Caco-2 (cell line): Measurements from ENCODE around the gene EIF4EBP3. TPM values are rescaled to one million over a fixed set of nuclear protein-coding genes. Genes with fewer than 3 reads are reported as not detected.

ENCODE experiments used
- BruUV-seq: library from RNA; stranded (reverse); fragments of 400-500 nt; replicated peaks from 2 replicates; lab custom pipeline; 2021; lab: Mats Ljungman, UMichigan
- CTCF ChIA-PET: fragments of 300-600 bp; sonication (Branson Sonifier 250); formaldehyde crosslinking; loops from one replicate; lab custom pipeline; 2022; ENCODE audit warnings: antibody characterized with exemption; lab: Charles Lee
- POLR2A ChIA-PET: fragments of 300-600 bp; sonication (Branson Sonifier 250); formaldehyde crosslinking; loops from one replicate; lab custom pipeline; 2022; ENCODE audit warnings: antibody characterized with exemption; lab: Charles Lee
- DNase-seq, 2 experiments: peaks; one replicate each; pipeline versions ENCODE4 v3.0.0 to v3.0.0-alpha.2; 2020 to 2022
- H3K27me3 ChIP-seq: replicated peaks from 2 replicates; pipeline ENCODE4 v1.6.0; 2011; ENCODE audit warnings: low read length; ENCODE audit not compliant: control insufficient read depth, insufficient read depth
- H3K36me3 ChIP-seq: 2 replicates; pipeline ENCODE4 v1.5.1; 2011; ENCODE audit warnings: low read length; ENCODE audit not compliant: control insufficient read depth, insufficient read depth
- H3K4me1 ChIP-seq: fragments of 250-450 bp; sonication (Bioruptor Pico); 2 replicates; pipeline ENCODE4 v1.5.1; 2020; ENCODE audit warnings: mild to moderate bottlenecking
- H3K4me3 ChIP-seq: 2 replicates; pipeline ENCODE4 v1.5.1; 2011; ENCODE audit warnings: low read depth, mild to moderate bottlenecking, control low read depth, low read length
- H3K9me3 ChIP-seq: fragments of 250-450 bp; sonication (Bioruptor Pico); 2 replicates; pipeline ENCODE4 v1.5.1; 2020; ENCODE audit warnings: mild to moderate bottlenecking, moderate library complexity
- H3K27ac Mint-ChIP-seq: one replicate; pipeline ENCODE4 v1.8.0; 2022; ENCODE audit warnings: mixed read lengths; ENCODE audit not compliant: unreplicated experiment
- H3K27me3 Mint-ChIP-seq: one replicate; pipeline ENCODE4 v1.8.0; 2022; ENCODE audit warnings: mixed read lengths; ENCODE audit not compliant: insufficient read depth, unreplicated experiment
- H3K36me3 Mint-ChIP-seq: one replicate; pipeline ENCODE4 v1.8.0; 2022; ENCODE audit warnings: mild to moderate bottlenecking, mixed read lengths; ENCODE audit not compliant: insufficient read depth, unreplicated experiment
- H3K4me1 Mint-ChIP-seq: one replicate; pipeline ENCODE4 v1.8.0; 2022; ENCODE audit warnings: low read depth, mixed read lengths; ENCODE audit not compliant: unreplicated experiment
- H3K4me3 Mint-ChIP-seq: one replicate; pipeline ENCODE4 v1.8.0; 2022; ENCODE audit warnings: mild to moderate bottlenecking, moderate library complexity, mixed read lengths; ENCODE audit not compliant: unreplicated experiment
- H3K9me3 Mint-ChIP-seq: one replicate; pipeline ENCODE4 v1.8.0; 2022; ENCODE audit warnings: mixed read lengths; ENCODE audit not compliant: unreplicated experiment
- CTCF ChIP-seq, 2 experiments: fragments of 200-600 bp in 1 of 2; IDR thresholded peaks; 1 replicate in 1 of 2; 2 replicates in 1 of 2; pipeline versions ENCODE4 v1.5.1 to v1.8.0; 2011 to 2022; ENCODE audit warnings: antibody characterized with exemption in 1 of 2, control low read depth in 1 of 2, inconsistent platforms in 1 of 2, low read depth in 1 of 2, low read length in 1 of 2, mild to moderate bottlenecking in 1 of 2, moderate library complexity in 1 of 2; ENCODE audit not compliant: insufficient read depth in 1 of 2, severe bottlenecking in 1 of 2, unreplicated experiment in 1 of 2
- intact Hi-C: fragments of 100-400 bp; cut with micrococcal nuclease; formaldehyde crosslinking; loops from one replicate; pipeline ENCODE4 v1.10.0; 2022; ENCODE audit not compliant: unreplicated experiment
- total RNA-seq: library from RNA; stranded (reverse); gene quantifications from 2 replicates; pipeline ENCODE4 v1.2.3, GENCODE V29; 2022

EIF4EBP3 gene
- total RNA-seq, 1 experiment from 2014 or later, result 7.6 TPM

GRCh38 chr5:140565780-140566095, 18.3 kb downstream of the EIF4EBP3 start:
- no TSS peak for BruUV-seq
- Histone ChIP-seq H3K4me1 (peaks cover 7% of the 10 kb centered on the region; the same call in 1 of the 2 replicates), H3K27me3 (no peaks in the 10 kb centered on the region), H3K36me3 (no peaks in the 10 kb centered on the region), H3K4me3 (no peak overlapping the region), H3K9me3 (no peaks in the 10 kb centered on the region)
- H3K27me3 Mint-ChIP-seq, result no peaks in the 10 kb centered on the region
- no peaks in the 10 kb centered on the region for H3K9me3 Mint-ChIP-seq
- no peak for DNase-seq
- H3K4me3 Mint-ChIP-seq, result peak overlapping the region; percentile 84
- POLR2A ChIA-PET, result interaction anchor here (0.6 to 1.0 kb wide), 3 partner anchors 17 to 81 kb away, joined by 3 to 10 read pairs (median 5); partner anchors contain the start of genes EIF4EBP3, IK and NDUFA2
- peaks cover 50% of the 10 kb centered on the region for H3K36me3 Mint-ChIP-seq
- H3K27ac Mint-ChIP-seq, result no peak overlapping the region
- intact Hi-C loops, result no loop called here
- CTCF ChIA-PET, result interaction anchor here (0.6 kb wide), 1 partner anchor 154 kb away, joined by 3 read pairs; no protein-coding TSS in a partner anchor
- TF ChIP-seq CTCF (IDR thresholded peaks at IDR 0.05; ENCODE audit: insufficient read depth in 1 of 2, low read depth in 1 of 2, low read length in 1 of 2, severe bottlenecking in 1 of 2, unreplicated experiment in 1 of 2), result no peak
- peaks cover 6% of the 10 kb centered on the region for H3K4me1 Mint-ChIP-seq

GRCh38 chr5:140566665-140567064, 19.2 kb downstream of the EIF4EBP3 start:
- no peak for TF ChIP-seq CTCF (IDR thresholded peaks at IDR 0.05; ENCODE audit: insufficient read depth in 1 of 2, low read depth in 1 of 2, low read length in 1 of 2, severe bottlenecking in 1 of 2, unreplicated experiment in 1 of 2)
- intact Hi-C loops, result no loop called here
- H3K36me3 ChIP-seq, result no peaks in the 10 kb centered on the region
- Mint-ChIP-seq H3K27me3 (no peaks in the 10 kb centered on the region), H3K36me3 (peaks cover 50% of the 10 kb centered on the region), H3K9me3 (no peaks in the 10 kb centered on the region), H3K27ac (no peak overlapping the region), H3K4me3 (peak overlapping the region; percentile 48), H3K4me1 (peaks cover 6% of the 10 kb centered on the region)
- no peak for DNase-seq
- BruUV-seq, result no TSS peak
- no peak overlapping the region for H3K4me3 ChIP-seq
- no peaks in the 10 kb centered on the region for H3K27me3 ChIP-seq
- ChIA-PET CTCF (no interaction called here), POLR2A (no interaction called here)
- no peaks in the 10 kb centered on the region for H3K9me3 ChIP-seq
- peaks cover 7% of the 10 kb centered on the region; the same call in 1 of the 2 replicates for H3K4me1 ChIP-seq

GRCh38 chr5:140567136-140567818, 19.8 kb downstream of the EIF4EBP3 start:
- H3K4me3 ChIP-seq, result no peak overlapping the region
- H3K9me3 Mint-ChIP-seq, result no peaks in the 10 kb centered on the region
- peak overlapping the region; percentile 48 for H3K4me3 Mint-ChIP-seq
- H3K4me1 ChIP-seq, result peaks cover 7% of the 10 kb centered on the region; the same call in 1 of the 2 replicates
- H3K36me3 Mint-ChIP-seq, result peaks cover 50% of the 10 kb centered on the region
- BruUV-seq, result no TSS peak
- TF ChIP-seq CTCF (IDR thresholded peaks at IDR 0.05; ENCODE audit: insufficient read depth in 1 of 2, low read depth in 1 of 2, low read length in 1 of 2, severe bottlenecking in 1 of 2, unreplicated experiment in 1 of 2), result no peak
- H3K27me3 Mint-ChIP-seq, result no peaks in the 10 kb centered on the region
- H3K9me3 ChIP-seq, result no peaks in the 10 kb centered on the region
- no peaks in the 10 kb centered on the region for H3K27me3 ChIP-seq
- no peak overlapping the region for H3K27ac Mint-ChIP-seq
- POLR2A ChIA-PET, result no interaction called here
- H3K4me1 Mint-ChIP-seq, result peaks cover 6% of the 10 kb centered on the region
- no peak for DNase-seq
- H3K36me3 ChIP-seq, result no peaks in the 10 kb centered on the region
- CTCF ChIA-PET, result no interaction called here
- intact Hi-C loops, result no loop called here
